Caco-2 (cell line): ENCODE data around the gene C20orf202. TPM values are rescaled to one million over a fixed set of nuclear protein-coding genes. Genes with fewer than 3 reads are reported as not detected.

Experiments
- BruUV-seq: library from RNA; stranded (reverse); fragments of 400-500 nt; replicated peaks from 2 replicates; lab custom pipeline; 2021; lab: Mats Ljungman, UMichigan
- CTCF ChIA-PET: fragments of 300-600 bp; sonication (Branson Sonifier 250); formaldehyde crosslinking; loops from one replicate; lab custom pipeline; 2022; ENCODE audit warnings: antibody characterized with exemption; lab: Charles Lee
- POLR2A ChIA-PET: fragments of 300-600 bp; sonication (Branson Sonifier 250); formaldehyde crosslinking; loops from one replicate; lab custom pipeline; 2022; ENCODE audit warnings: antibody characterized with exemption; lab: Charles Lee
- DNase-seq, 2 experiments: peaks; one replicate each; pipeline versions ENCODE4 v3.0.0 to v3.0.0-alpha.2; 2020 to 2022
- H3K27me3 ChIP-seq: replicated peaks from 2 replicates; pipeline ENCODE4 v1.6.0; 2011; ENCODE audit warnings: low read length; ENCODE audit not compliant: control insufficient read depth, insufficient read depth
- H3K36me3 ChIP-seq: 2 replicates; pipeline ENCODE4 v1.5.1; 2011; ENCODE audit warnings: low read length; ENCODE audit not compliant: control insufficient read depth, insufficient read depth
- H3K4me1 ChIP-seq: fragments of 250-450 bp; sonication (Bioruptor Pico); 2 replicates; pipeline ENCODE4 v1.5.1; 2020; ENCODE audit warnings: mild to moderate bottlenecking
- H3K4me3 ChIP-seq: 2 replicates; pipeline ENCODE4 v1.5.1; 2011; ENCODE audit warnings: low read depth, mild to moderate bottlenecking, control low read depth, low read length
- H3K9me3 ChIP-seq: fragments of 250-450 bp; sonication (Bioruptor Pico); 2 replicates; pipeline ENCODE4 v1.5.1; 2020; ENCODE audit warnings: mild to moderate bottlenecking, moderate library complexity
- H3K27ac Mint-ChIP-seq: one replicate; pipeline ENCODE4 v1.8.0; 2022; ENCODE audit warnings: mixed read lengths; ENCODE audit not compliant: unreplicated experiment
- H3K27me3 Mint-ChIP-seq: one replicate; pipeline ENCODE4 v1.8.0; 2022; ENCODE audit warnings: mixed read lengths; ENCODE audit not compliant: insufficient read depth, unreplicated experiment
- H3K36me3 Mint-ChIP-seq: one replicate; pipeline ENCODE4 v1.8.0; 2022; ENCODE audit warnings: mild to moderate bottlenecking, mixed read lengths; ENCODE audit not compliant: insufficient read depth, unreplicated experiment
- H3K4me1 Mint-ChIP-seq: one replicate; pipeline ENCODE4 v1.8.0; 2022; ENCODE audit warnings: low read depth, mixed read lengths; ENCODE audit not compliant: unreplicated experiment
- H3K4me3 Mint-ChIP-seq: one replicate; pipeline ENCODE4 v1.8.0; 2022; ENCODE audit warnings: mild to moderate bottlenecking, moderate library complexity, mixed read lengths; ENCODE audit not compliant: unreplicated experiment
- H3K9me3 Mint-ChIP-seq: one replicate; pipeline ENCODE4 v1.8.0; 2022; ENCODE audit warnings: mixed read lengths; ENCODE audit not compliant: unreplicated experiment
- CTCF ChIP-seq, 2 experiments: fragments of 200-600 bp in 1 of 2; IDR thresholded peaks; 1 replicate in 1 of 2; 2 replicates in 1 of 2; pipeline versions ENCODE4 v1.5.1 to v1.8.0; 2011 to 2022; ENCODE audit warnings: antibody characterized with exemption in 1 of 2, control low read depth in 1 of 2, inconsistent platforms in 1 of 2, low read depth in 1 of 2, low read length in 1 of 2, mild to moderate bottlenecking in 1 of 2, moderate library complexity in 1 of 2; ENCODE audit not compliant: insufficient read depth in 1 of 2, severe bottlenecking in 1 of 2, unreplicated experiment in 1 of 2
- intact Hi-C: fragments of 100-400 bp; cut with micrococcal nuclease; formaldehyde crosslinking; loops from one replicate; pipeline ENCODE4 v1.10.0; 2022; ENCODE audit not compliant: unreplicated experiment
- total RNA-seq: library from RNA; stranded (reverse); gene quantifications from 2 replicates; pipeline ENCODE4 v1.2.3, GENCODE V29; 2022

C20orf202 gene
- total RNA-seq, 1 experiment from 2014 or later, result not detected

GRCh38 chr20:1190847-1191246 lies 12.4 kb upstream of the C20orf202 start:
- no peak overlapping the region for H3K4me3 Mint-ChIP-seq
- H3K36me3 Mint-ChIP-seq, result no peaks in the 10 kb centered on the region
- ChIA-PET CTCF (interaction anchor here (0.5 kb wide), 1 partner anchor 14 kb away, joined by 3 read pairs; no protein-coding TSS in a partner anchor), POLR2A (no interaction called here)
- Histone ChIP-seq H3K27me3 (no peaks in the 10 kb centered on the region), H3K9me3 (no peaks in the 10 kb centered on the region), H3K4me1 (peaks cover 28% of the 10 kb centered on the region), H3K36me3 (no peaks in the 10 kb centered on the region), H3K4me3 (no peak overlapping the region)
- no TSS peak for BruUV-seq
- DNase-seq, result no peak
- no peaks in the 10 kb centered on the region for H3K4me1 Mint-ChIP-seq
- TF ChIP-seq CTCF (IDR thresholded peaks at IDR 0.05; ENCODE audit: insufficient read depth in 1 of 2, low read depth in 1 of 2, low read length in 1 of 2, severe bottlenecking in 1 of 2, unreplicated experiment in 1 of 2), result no peak
- H3K9me3 Mint-ChIP-seq, result no peaks in the 10 kb centered on the region
- no peak overlapping the region for H3K27ac Mint-ChIP-seq
- intact Hi-C loops, result no loop called here
- no peaks in the 10 kb centered on the region for H3K27me3 Mint-ChIP-seq

- Mint-ChIP-seq H3K27me3 (no peaks in the 10 kb centered on the region), H3K9me3 (no peaks in the 10 kb centered on the region), H3K4me1 (no peaks in the 10 kb centered on the region), H3K27ac (no peak overlapping the region), H3K4me3 (no peak overlapping the region), H3K36me3 (no peaks in the 10 kb centered on the region)
- Histone ChIP-seq H3K36me3 (no peaks in the 10 kb centered on the region), H3K9me3 (no peaks in the 10 kb centered on the region), H3K4me1 (peaks cover 23% of the 10 kb centered on the region), H3K27me3 (no peaks in the 10 kb centered on the region), H3K4me3 (no peak overlapping the region)
- TF ChIP-seq CTCF (IDR thresholded peaks at IDR 0.05; ENCODE audit: insufficient read depth in 1 of 2, low read depth in 1 of 2, low read length in 1 of 2, severe bottlenecking in 1 of 2, unreplicated experiment in 1 of 2), result no peak
- BruUV-seq, result no TSS peak
- ChIA-PET POLR2A (no interaction called here), CTCF (interaction anchor here (0.5 kb wide), 1 partner anchor 14 kb away, joined by 3 read pairs; no protein-coding TSS in a partner anchor)
- DNase-seq, result no peak
- intact Hi-C loops, result no loop called here
Observed at GRCh38 chr20:1191299-1191698, 12.0 kb upstream of the C20orf202 start.

- H3K4me3 Mint-ChIP-seq, result no peak overlapping the region
Observed at GRCh38 chr20:1195226-1195625, 8.0 kb upstream of the C20orf202 start.

More at GRCh38 chr20:1195226-1195625, 8.0 kb upstream of the C20orf202 start:
- H3K9me3 Mint-ChIP-seq, result no peaks in the 10 kb centered on the region
- DNase-seq, result no peak
- Histone ChIP-seq H3K4me3 (no peak overlapping the region), H3K4me1 (no peaks in the 10 kb centered on the region), H3K9me3 (no peaks in the 10 kb centered on the region), H3K36me3 (no peaks in the 10 kb centered on the region), H3K27me3 (no peaks in the 10 kb centered on the region)
- peaks cover 5% of the 10 kb centered on the region for H3K27me3 Mint-ChIP-seq
- H3K36me3 Mint-ChIP-seq, result peaks cover 4% of the 10 kb centered on the region
- ChIA-PET POLR2A (no interaction called here), CTCF (no interaction called here)
- H3K4me1 Mint-ChIP-seq, result no peaks in the 10 kb centered on the region
- no TSS peak for BruUV-seq
- TF ChIP-seq CTCF (IDR thresholded peaks at IDR 0.05; ENCODE audit: insufficient read depth in 1 of 2, low read depth in 1 of 2, low read length in 1 of 2, severe bottlenecking in 1 of 2, unreplicated experiment in 1 of 2), result no peak
- intact Hi-C loops, result no loop called here
- no peak overlapping the region for H3K27ac Mint-ChIP-seq
